Heart right ventricle (tissue), 16 donors: ENCODE data around the gene IARS1. TPM values are rescaled to one million over a fixed set of nuclear protein-coding genes. Genes with fewer than 3 reads are reported as not detected.

Source experiments
- ATAC-seq, 8 donors: fragments of 200-7000 bp; cut with Tn5 transposase; one replicate each; pipeline ENCODE4 v1.9.1; 2020; ENCODE audit warnings: mild to moderate bottlenecking in 8 of 8, moderate library complexity in 8 of 8, moderate number of reproducible peaks in 1 of 8
- DNase-seq, 2 donors: peaks; one replicate each; pipeline ENCODE4 v3.0.0-alpha.2; 2020
- H3K27ac ChIP-seq, 10 donors: fragments of 200-600 bp; sonication (generic) in 2 of 10; one replicate each; pipeline versions ENCODE4 v1.5.0 to v1.8.0; 2020 to 2022; ENCODE audit warnings: mild to moderate bottlenecking in 3 of 10
- H3K27me3 ChIP-seq, 7 donors: fragments of 200-600 bp; one replicate each; pipeline ENCODE4 v1.8.0; 2021 to 2022; ENCODE audit warnings: mild to moderate bottlenecking in 2 of 7
- H3K36me3 ChIP-seq, 9 donors: fragments of 200-600 bp; sonication (generic) in 1 of 9; one replicate each; pipeline versions ENCODE4 v1.5.0 to v1.8.0; 2020 to 2022; ENCODE audit warnings: mild to moderate bottlenecking in 2 of 9
- H3K4me1 ChIP-seq, 9 donors: fragments of 200-600 bp; sonication (generic) in 1 of 9; one replicate each; pipeline versions ENCODE4 v1.5.0 to v1.8.0; 2020 to 2022; ENCODE audit warnings: mild to moderate bottlenecking in 4 of 9
- H3K4me3 ChIP-seq, 10 donors: fragments of 200-600 bp; sonication (generic) in 2 of 10; one replicate each; pipeline versions ENCODE4 v1.5.0 to v1.8.0; 2020 to 2022; ENCODE audit warnings: mild to moderate bottlenecking in 7 of 10, moderate library complexity in 2 of 10
- H3K9me3 ChIP-seq, 11 donors: fragments of 200-600 bp in 10 of 11; sonication (generic) in 2 of 11; one replicate each; pipeline versions ENCODE4 v1.5.0 to v1.8.0; 2013 to 2022; ENCODE audit warnings: mild to moderate bottlenecking in 2 of 11, control low read depth in 1 of 11, moderate library complexity in 1 of 11
- CTCF ChIP-seq, 9 donors: fragments of 200-600 bp; sonication (generic) in 2 of 9; IDR thresholded peaks; one replicate each; pipeline versions ENCODE4 v1.5.0 to v1.8.0; 2021 to 2022; ENCODE audit warnings: antibody characterized with exemption in 9 of 9, mild to moderate bottlenecking in 5 of 9, moderate library complexity in 1 of 9
- WGBS, 2 donors: extraction: QIAGEN DNeasy Blood & Tissue Kit; methylation state at CpG; one replicate each; pipeline ENCODE4 v1.1.7; 2013; ENCODE audit warnings: inconsistent platforms in 1 of 2; 5-methylcytosine and 5-hydroxymethylcytosine counted together
- intact Hi-C, 10 donors: fragments of 100-400 bp; cut with DNase I; formaldehyde crosslinking; loops; one replicate each; pipeline versions ENCODE4 v1.11.1 to v1.14.2; 2022
- polyA plus RNA-seq, 2 donors: library from polyadenylated mRNA; stranded (reverse); fragments of 200-250 nt; gene quantifications; one replicate each; pipeline ENCODE4 v1.2.3, GENCODE V29; 2013
- total RNA-seq, 10 donors: library from RNA; stranded (reverse); fragmentation: NEBNext Ultra II Directional in 3 of 10; extraction: Animal tissue kit (Norgen Biotek cat#: 25700) in 3 of 10; gene quantifications; one replicate each; pipeline versions ENCODE4 v1.2.1 to v1.2.4, GENCODE V29; 2021 to 2023
- donor health status: Arrhythmogenic right ventricular cardiomyopathy.
- donor health status: ischemic (EF 13 %, LVEDD 7.1; RV severe dilation, severe dysfunction).
- donor health status: healthy with polysubstance abuse.
- donor health status: DM: no; HTN: yes; CAD: no.
- donor health status: DM: no; HTN: no; CAD: no.
- donor health status: ischemic (EF 25% LVEDD 6.9; RV normal size, moderate dysfunction).
- donor health status: ischemic (EF 25% LVEDD 5.7; RV mildly dilated, moderate dysfunction).
- donor health status: healthy.
- donor health status: DM: yes; HTN: yes; CAD: no.
- donor health status: Ischemic cardiomyopathy.
- donor health status: ischemic (EF 35%, LVEDD 5.7; RV mildly dilated, moderate dysfunction).
- donor health status: nonischemic (EF 11% LVEDD 7.7; RV severe dilation, severe dysfunction).
- donor health status: DM: yes; HTN: yes; CAD: no.
- donor health status: PGD.
- donor health status: ischemic (EF 29% LVEDD 5.4; RV normal size, mild dysfunction).
- donor health status: nonischemic (EF 23%, LVEDD 6.1; RV moderate dilation, normal function).

Gene IARS1
- total and polyA plus RNA-seq, 12 donors = 9.0 to 79.6 (median 60.8) TPM

- no peaks in the 10 kb centered on the region for H3K27me3 ChIP-seq
- intact Hi-C loops = loop anchor here in 5 of 10 donors (2.0 to 10.0 kb wide), 4 partner anchors 306 to 311 kb away; no protein-coding TSS in a partner anchor
- peak overlapping the region; percentile 88 to 99 (median 96) for H3K27ac ChIP-seq
- H3K4me1 ChIP-seq = peaks cover 5 to 27% (median 19%) of the 10 kb centered on the region in 9 donors
- H3K36me3 ChIP-seq = peaks cover 0 to 25% (median 10%) of the 10 kb centered on the region in 9 donors
- DNase-seq = peak in 1 of 2 donors; percentile 7
- TF ChIP-seq CTCF (IDR thresholded peaks at IDR 0.05) = no peak
- peak overlapping the region; percentile 66 to 90 (median 80) for H3K4me3 ChIP-seq
- WGBS, 2 donors = 1% methylated on average over 30 of the region's 30 CpGs
- H3K9me3 ChIP-seq = no peaks in the 10 kb centered on the region
- ATAC-seq = peak in 1 of 8 donors; percentile 5
These were observed 32.5 kb upstream of the IARS1 start for GRCh38 chr9:92325991-92326500.

DNA sequence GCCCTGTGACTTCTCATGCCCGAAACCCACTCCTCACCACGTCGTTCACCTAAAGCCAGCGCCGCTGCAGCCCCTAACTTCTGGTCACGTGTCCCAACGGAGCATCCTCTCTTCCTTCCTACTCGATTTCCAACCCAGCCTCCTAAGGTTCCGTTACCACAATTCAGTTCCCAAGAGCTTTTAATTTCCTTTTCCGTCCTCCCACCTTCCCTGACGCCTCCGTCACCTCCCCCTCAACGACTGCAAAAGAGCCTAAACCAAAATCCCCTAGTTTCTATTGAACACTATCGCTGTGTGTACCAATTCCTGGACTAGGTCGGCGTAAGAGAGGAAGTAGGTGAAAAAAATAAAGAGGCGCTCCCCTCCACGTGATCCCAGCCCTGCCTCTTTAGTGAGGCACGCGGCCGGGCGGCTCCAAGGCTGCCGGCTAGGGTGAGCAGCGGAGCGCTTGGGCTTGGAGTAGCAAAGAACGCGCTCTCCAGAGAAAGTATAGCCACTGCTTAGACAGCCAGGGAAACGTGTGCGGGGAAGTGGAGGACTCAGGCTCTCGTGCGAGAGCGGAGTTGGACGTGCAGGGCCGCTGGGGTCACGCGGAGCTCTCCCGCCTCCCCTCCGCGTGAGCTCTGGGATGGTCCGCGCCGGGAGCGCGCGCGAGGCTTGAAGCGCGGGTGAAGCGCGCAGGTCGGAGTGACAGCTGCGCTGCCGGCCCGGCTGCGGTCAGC, 31.9 kb upstream of the IARS1 start, which contains the start of the genes CENPP and NOL8:
Gene CENPP (plus strand): TSS at position 685 of the 722 bp plus-strand sequence.
Gene NOL8 (minus strand): TSS at position 82 of the 722 bp plus-strand sequence. CDS start 1,189 bp downstream, outside the sequence.
- H3K27me3 ChIP-seq = no peaks in the 10 kb centered on the region
- ATAC-seq (peak; percentile 98 to 99 (median 99)), DNase-seq (peak; percentile 81 to 89)
- intact Hi-C loops = loop anchor here in 5 of 10 donors (2.0 to 10.0 kb wide), 4 partner anchors 307 to 312 kb away; no protein-coding TSS in a partner anchor
- H3K4me3 ChIP-seq = peak within 1 kb of the TSS; percentile 66 to 90 (median 80)
- H3K9me3 ChIP-seq = no peaks in the 10 kb centered on the region
- 0% methylated on average over 55 of the region's 55 CpGs for WGBS, 2 donors
- peak within 1 kb of the TSS; percentile 88 to 99 (median 96) for H3K27ac ChIP-seq
- H3K36me3 ChIP-seq = peaks cover 0 to 31% (median 11%) of the 10 kb centered on the region in 9 donors
- TF ChIP-seq CTCF (IDR thresholded peaks at IDR 0.05) = no peak
- H3K4me1 ChIP-seq = peaks cover 5 to 27% (median 19%) of the 10 kb centered on the region in 9 donors

GRCh38 chr9:92324889-92325268, 31.4 kb upstream of the IARS1 start:
- peak; percentile 19 to 70 (median 58) for ATAC-seq
- no peaks in the 10 kb centered on the region for H3K27me3 ChIP-seq
- H3K4me1 ChIP-seq = peaks cover 5 to 27% (median 19%) of the 10 kb centered on the region in 9 donors
- no peaks in the 10 kb centered on the region for H3K9me3 ChIP-seq
- TF ChIP-seq CTCF (IDR thresholded peaks at IDR 0.05) = no peak
- H3K36me3 ChIP-seq = peaks cover 0 to 37% (median 15%) of the 10 kb centered on the region in 9 donors
- DNase-seq = no peak
- 0% methylated on average over 12 of the region's 12 CpGs for WGBS, 2 donors
- intact Hi-C loops = loop anchor here in 5 of 10 donors (2.0 to 10.0 kb wide), 4 partner anchors 307 to 312 kb away; no protein-coding TSS in a partner anchor
- H3K27ac ChIP-seq = peak overlapping the region; percentile 88 to 99 (median 96)
- H3K4me3 ChIP-seq = peak overlapping the region; percentile 66 to 90 (median 80)

- TF ChIP-seq CTCF (IDR thresholded peaks at IDR 0.05) = no peak
- no peak for DNase-seq
- intact Hi-C loops = loop anchor here in 2 of 10 donors (2.0 to 10.0 kb wide), 2 partner anchors 310 kb away; no protein-coding TSS in a partner anchor
These were observed 30.9 kb upstream of the IARS1 start for GRCh38 chr9:92324431-92324830.

More at GRCh38 chr9:92324431-92324830, 30.9 kb upstream of the IARS1 start:
- peak overlapping the region; percentile 66 to 90 (median 80) for H3K4me3 ChIP-seq
- no peaks in the 10 kb centered on the region for H3K9me3 ChIP-seq
- H3K27ac ChIP-seq = peak overlapping the region in 6 of 10 donors; percentile 88 to 99 (median 96)
- peaks cover 0 to 41% (median 16%) of the 10 kb centered on the region in 9 donors for H3K36me3 ChIP-seq
- ATAC-seq = no peak
- no peaks in the 10 kb centered on the region for H3K27me3 ChIP-seq
- 13 to 33% methylated on average over 2 of the region's 2 CpGs for WGBS, 2 donors
- H3K4me1 ChIP-seq = peaks cover 5 to 27% (median 19%) of the 10 kb centered on the region in 9 donors
